CMK (cell line): ENCODE measurements around the gene TMEM208.
A peak's percentile ranks its signal among the peaks of the same experiment; 100 is the strongest.

ENCODE experiments used
- DNase-seq: peaks from one replicate; pipeline ENCODE4 v3.0.0-alpha.2; 2010; ENCODE audit warnings: low read depth

TMEM208 gene

GRCh38 chr16:67226804-67227566 is at the start of gene TMEM208:
Gene TMEM208 (plus strand): TSS chr16:67227130. CDS start chr16:67227219, 89 bp downstream.
- peak; percentile 98 for DNase-seq

- DNase-seq: no peak
These were observed 48.9 kb upstream of the TMEM208 start for GRCh38 chr16:67177743-67178699.

- DNase-seq: no peak
These were observed 47.4 kb upstream of the TMEM208 start for GRCh38 chr16:67179421-67180080.

- no peak for DNase-seq
These were observed 46.8 kb upstream of the TMEM208 start for GRCh38 chr16:67180166-67180565.

- no peak for DNase-seq
These were observed 45.6 kb upstream of the TMEM208 start for GRCh38 chr16:67181346-67181745.

- DNase-seq: no peak
These were observed 44.6 kb upstream of the TMEM208 start for GRCh38 chr16:67182288-67182687.

GRCh38 chr16:67183284-67183626 is 43.7 kb upstream of the TMEM208 start:
- no peak for DNase-seq

- DNase-seq: peak; percentile 92
These were observed 43.1 kb upstream of the TMEM208 start, which contains the start of gene MATCAP1 for GRCh38 chr16:67183627-67184452. Gene MATCAP1 (minus strand): TSS chr16:67183963. CDS start chr16:67180610, 3,353 bp downstream.

GRCh38 chr16:67184453-67184994 is 42.4 kb upstream of the TMEM208 start:
- DNase-seq: no peak

GRCh38 chr16:67184995-67185650 is 41.8 kb upstream of the TMEM208 start:
- peak; percentile 71 for DNase-seq

- no peak for DNase-seq
These were observed 41.2 kb upstream of the TMEM208 start for GRCh38 chr16:67185651-67186134.

- DNase-seq: no peak
These were observed 40.4 kb upstream of the TMEM208 start for GRCh38 chr16:67186550-67186950.

- DNase-seq: no peak
These were observed 39.6 kb upstream of the TMEM208 start for GRCh38 chr16:67187175-67187890.

GRCh38 chr16:67188323-67188722 is 38.6 kb upstream of the TMEM208 start:
- DNase-seq: no peak

- no peak for DNase-seq
These were observed 38.1 kb upstream of the TMEM208 start for GRCh38 chr16:67188798-67189197.

GRCh38 chr16:67190041-67190440 is 36.9 kb upstream of the TMEM208 start, which contains the start of gene EXOC3L1:
Gene EXOC3L1 (minus strand): TSS chr16:67190136. CDS start chr16:67189676, 460 bp downstream.
- DNase-seq: no peak

- no peak for DNase-seq
These were observed 36.2 kb upstream of the TMEM208 start for GRCh38 chr16:67190448-67191399.

GRCh38 chr16:67191411-67191994 is 35.4 kb upstream of the TMEM208 start:
- no peak for DNase-seq
